Skin epidermis (tissue), 12 donors: ENCODE measurements around the gene ULK4.
A peak's percentile ranks its signal among the peaks of the same experiment; 100 is the strongest.
"Not testable (repeated sequence)": the region's sequence is repeated elsewhere in the genome, so short reads cannot be mapped to it uniquely, and the experiment has no call there.

Source experiments
- H3K27ac ChIP-seq, 21 experiments: fragments of 200-600 bp; sonication (generic) in 11 of 21; one replicate each; pipeline ENCODE4 v1.5.0; 2020; ENCODE audit warnings: mild to moderate bottlenecking in 3 of 21, inconsistent platforms in 2 of 21, moderate library complexity in 2 of 21
- H3K4me3 ChIP-seq, 7 experiments: fragments of 200-600 bp; sonication (generic) in 2 of 7; one replicate each; pipeline ENCODE4 v1.5.0; 2020; ENCODE audit warnings: inconsistent platforms in 2 of 7, mild to moderate bottlenecking in 2 of 7, moderate library complexity in 1 of 7

The ULK4 gene

DNA sequence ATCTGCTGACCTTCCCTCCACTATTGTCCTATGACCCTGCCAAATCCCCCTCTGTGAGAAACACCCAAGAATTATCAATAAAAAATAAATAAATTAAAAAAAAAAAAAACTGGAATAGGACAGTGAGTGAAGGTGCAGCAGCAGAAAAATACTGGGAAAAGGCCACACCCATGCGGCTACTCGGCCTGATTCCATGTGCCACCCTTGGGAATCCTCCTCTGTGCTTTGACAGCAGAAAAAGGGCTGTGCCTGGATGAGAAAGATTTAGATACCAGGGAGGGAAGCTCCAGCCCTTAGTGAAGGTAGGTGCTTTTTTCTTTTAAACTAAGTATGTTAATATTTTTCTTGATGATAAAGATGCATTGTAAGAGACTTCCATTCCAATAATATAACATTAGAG, 654.8 kb downstream of the ULK4 start:
- Histone ChIP-seq H3K4me3 (no peak overlapping the region), H3K27ac (no peak overlapping the region)

DNA sequence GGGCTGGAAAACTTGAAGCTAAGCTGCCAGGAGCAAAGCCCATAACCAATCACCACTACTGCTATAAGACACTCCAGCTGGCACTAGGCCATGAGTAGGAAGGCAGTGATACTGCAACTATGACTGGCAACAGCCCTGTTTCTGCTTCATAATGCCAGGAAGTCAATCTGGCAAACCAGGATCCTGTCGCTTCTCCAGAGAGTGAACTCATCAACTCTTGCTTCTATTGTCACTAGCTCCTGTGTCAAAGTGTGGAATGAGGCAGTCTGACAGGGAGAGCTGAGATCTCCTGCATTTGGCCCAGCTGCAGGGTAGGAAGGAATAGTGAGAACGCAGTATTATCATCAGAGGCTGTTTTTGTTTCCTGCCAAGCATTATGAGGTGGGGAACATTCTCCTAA, 657.3 kb downstream of the ULK4 start:
- no peak overlapping the region for H3K27ac ChIP-seq
- H3K4me3 ChIP-seq = no peak overlapping the region

DNA sequence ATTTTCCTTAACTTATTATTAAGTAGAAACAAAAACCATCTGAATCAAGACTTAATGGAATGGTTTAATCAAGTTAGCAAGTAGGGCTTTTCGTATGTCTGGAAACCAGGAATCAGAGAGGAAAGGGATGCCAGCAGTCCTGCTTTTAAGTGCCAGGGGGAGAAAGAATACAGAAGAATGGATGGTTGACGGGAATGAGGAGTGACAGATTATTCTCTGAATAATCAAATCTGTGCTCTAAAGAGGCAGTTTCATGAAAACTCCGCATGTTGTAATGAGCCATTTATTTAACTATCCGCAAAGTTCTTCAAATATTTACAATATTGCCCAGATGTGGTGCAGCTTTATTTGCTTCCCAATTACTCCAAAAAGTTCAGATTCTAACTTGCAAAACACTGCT, 659.6 kb downstream of the ULK4 start:
- no peak overlapping the region for H3K27ac ChIP-seq

DNA sequence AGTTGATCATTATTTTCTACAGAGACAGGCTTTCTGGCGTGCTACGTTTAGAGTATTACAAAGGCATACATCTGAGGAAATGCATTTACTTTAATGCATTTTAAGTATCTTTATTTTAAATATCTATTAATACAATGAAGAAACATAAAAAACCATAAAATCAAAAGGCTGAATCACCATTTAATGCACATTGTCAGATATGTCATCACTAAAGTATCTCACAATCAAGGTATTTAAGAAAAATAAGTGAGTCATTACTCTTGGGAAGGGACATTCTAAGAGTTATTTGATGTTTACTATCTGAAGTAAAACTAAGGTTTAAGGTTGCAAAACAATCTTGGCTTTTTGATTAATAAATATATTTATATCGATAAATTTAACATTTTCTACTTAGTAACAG, 660.4 kb downstream of the ULK4 start:
- Histone ChIP-seq H3K27ac (no peak overlapping the region), H3K4me3 (no peak overlapping the region)

More for the DNA sequence above, 659.6 kb downstream of the ULK4 start:
- H3K4me3 ChIP-seq = no peak overlapping the region

DNA sequence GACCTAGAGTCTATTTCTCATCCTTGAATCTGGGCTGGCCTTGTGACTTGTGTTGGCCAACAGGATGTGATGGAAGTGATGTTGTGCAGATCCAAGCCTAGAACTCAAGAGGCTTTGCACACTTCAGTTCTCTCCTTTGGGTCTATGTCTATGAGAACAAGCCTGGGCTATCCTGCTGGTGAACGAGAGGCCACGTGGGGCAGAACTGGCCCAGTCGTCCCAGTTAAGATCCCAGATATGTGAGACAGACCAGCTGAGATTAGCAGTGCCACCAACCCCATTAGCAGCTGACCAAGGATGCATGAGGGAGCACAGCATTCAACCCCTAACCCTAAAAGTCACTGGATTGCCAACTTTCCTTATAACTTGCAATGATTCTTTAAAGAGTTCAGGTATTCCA, 662.9 kb downstream of the ULK4 start:
- H3K27ac ChIP-seq = no peak overlapping the region
- no peak overlapping the region for H3K4me3 ChIP-seq

DNA sequence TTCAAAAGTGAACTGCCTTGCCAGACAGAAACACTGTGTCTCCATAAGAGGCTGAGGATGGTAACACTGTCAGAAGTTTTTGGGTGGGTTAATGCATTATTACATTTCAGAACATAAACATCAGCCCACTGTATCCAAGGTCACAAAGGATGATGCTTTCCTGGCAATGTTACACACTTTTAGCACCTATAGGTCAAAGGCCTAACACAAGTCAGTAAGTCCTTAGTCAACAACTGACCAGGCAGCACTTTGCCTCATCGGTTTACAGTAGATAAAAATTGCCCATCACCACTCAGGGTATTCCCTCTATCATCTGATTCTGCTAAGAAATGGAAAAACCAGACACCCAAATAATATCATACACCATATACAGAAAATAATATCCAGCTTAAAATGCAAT, 664.2 kb downstream of the ULK4 start:
- Histone ChIP-seq H3K4me3 (no peak overlapping the region), H3K27ac (no peak overlapping the region)

DNA sequence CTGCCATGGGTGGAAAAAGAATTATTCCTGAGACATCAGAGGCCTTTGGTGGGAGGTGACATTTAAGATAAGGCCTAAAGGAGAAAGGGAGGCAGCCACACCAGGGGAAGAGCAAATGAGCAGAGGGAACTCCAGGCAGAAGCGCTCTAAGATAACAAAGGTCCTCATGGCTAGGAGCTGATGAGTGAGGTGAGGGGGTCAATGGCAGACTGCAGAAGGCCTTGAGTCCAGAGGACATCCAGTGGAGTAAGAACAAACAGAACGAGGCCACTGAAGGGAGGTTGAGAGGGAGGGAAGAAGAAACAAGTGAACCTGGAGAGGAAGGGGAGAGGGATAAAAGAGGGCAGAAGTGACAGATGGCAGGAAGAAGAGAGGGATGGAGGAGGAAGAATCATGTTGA, 665.3 kb downstream of the ULK4 start:
- Histone ChIP-seq H3K4me3 (no peak overlapping the region), H3K27ac (no peak overlapping the region)

DNA sequence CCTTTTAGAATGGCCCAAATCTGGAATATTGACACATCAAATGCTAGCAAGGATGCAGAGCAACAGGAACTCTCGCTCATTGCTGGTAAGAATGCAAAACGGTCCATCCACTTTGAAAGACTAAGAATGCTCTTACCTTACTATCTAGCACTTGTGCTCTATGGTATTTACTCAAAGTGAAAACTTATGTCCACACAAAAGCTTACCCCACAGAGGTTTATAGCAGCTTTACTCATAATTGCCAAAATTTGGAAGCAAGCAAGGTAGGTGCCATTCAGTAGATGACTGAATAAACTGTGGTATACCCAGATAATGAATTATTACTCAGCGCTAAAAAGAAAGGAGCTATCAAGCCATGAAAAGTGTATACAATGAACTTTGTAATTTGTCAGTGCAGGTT, 666.2 kb downstream of the ULK4 start:
- no peak overlapping the region for H3K27ac ChIP-seq
- H3K4me3 ChIP-seq = no peak overlapping the region

DNA sequence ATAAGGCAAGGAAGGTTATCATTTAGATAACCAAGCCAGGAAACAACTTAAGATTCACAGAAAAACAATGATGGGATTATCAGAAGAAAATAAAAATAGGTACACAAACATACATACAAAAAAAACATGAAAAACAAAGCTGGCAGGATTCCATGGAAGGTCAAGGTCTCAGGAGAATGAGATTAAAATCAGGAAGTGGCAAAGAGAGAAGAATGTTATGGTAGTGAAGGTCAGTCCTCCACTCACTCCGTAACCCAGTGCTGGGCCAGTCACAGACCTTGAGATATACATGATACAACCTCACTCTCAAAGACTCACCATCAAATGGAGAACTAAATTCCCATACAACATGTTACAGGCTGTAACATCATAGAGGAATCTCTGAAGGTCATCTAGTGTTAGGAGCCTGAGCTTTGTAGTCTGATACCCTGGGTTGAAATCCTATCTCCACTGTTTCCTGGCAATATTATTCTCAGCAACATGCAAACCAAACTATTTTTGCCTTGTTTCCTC, 668.7 kb downstream of the ULK4 start:
- no peak overlapping the region for H3K4me3 ChIP-seq
- no peak overlapping the region for H3K27ac ChIP-seq

DNA sequence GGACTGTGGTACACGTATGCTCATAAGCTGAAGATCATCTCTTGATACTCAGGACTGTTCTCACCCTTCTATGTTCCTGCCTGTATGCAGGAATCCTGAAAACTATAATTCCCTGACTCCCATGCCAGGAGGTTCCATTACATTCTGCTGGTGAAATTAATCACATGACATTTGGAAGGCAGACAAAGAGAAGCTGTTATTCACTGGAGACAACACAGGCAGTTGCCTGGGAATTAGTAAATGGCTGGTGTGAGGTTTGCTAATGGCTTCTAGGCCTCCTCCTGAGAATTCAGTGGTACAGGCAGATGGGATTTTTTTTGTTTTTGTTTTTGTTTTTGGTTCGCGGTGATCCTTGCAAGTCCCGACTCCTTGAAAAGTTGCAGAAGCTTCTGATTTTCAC, 671.2 kb downstream of the ULK4 start:
- Histone ChIP-seq H3K27ac (no peak overlapping the region), H3K4me3 (no peak overlapping the region)

DNA sequence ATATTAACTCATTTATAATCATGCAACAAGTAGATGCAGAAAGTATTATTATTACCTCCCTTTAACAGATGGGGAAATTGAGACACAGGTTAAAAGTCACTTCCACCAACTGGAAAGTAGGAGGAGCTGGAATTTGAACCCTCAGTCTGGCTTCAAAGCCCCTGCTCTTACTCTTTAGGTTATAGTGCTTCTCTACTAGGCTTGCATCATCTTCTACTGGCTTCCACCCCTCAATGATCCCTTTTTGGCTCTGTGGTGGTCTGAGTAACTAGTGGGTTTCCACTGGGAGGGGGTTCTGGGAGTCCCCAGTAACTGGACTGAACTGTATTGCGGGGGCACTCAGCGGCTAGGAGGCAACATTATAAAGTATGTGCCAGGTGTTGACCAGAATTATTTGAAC, 671.6 kb downstream of the ULK4 start:
- H3K4me3 ChIP-seq = no peak overlapping the region
- H3K27ac ChIP-seq = no peak overlapping the region

DNA sequence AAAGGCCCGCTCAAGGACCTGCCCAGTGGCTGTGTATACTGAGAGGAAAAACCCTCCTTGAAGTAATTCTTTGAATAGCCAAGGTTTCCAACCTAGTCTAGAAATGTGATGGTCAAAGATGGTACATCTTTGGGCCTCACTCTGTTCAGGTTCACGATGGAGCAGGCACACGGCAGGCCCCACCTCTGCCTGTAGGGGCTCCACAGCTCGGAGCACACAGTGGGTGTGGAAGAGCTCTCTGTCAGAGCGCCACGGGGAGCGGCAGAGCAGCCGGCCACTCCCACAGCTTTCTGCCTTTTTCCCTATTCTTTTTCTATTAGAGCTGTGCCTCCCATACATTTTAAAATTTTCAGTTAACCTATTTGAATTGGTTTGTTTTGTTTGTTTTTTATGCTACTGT, 673.1 kb downstream of the ULK4 start:
- Histone ChIP-seq H3K4me3 (no peak overlapping the region), H3K27ac (no peak overlapping the region)

DNA sequence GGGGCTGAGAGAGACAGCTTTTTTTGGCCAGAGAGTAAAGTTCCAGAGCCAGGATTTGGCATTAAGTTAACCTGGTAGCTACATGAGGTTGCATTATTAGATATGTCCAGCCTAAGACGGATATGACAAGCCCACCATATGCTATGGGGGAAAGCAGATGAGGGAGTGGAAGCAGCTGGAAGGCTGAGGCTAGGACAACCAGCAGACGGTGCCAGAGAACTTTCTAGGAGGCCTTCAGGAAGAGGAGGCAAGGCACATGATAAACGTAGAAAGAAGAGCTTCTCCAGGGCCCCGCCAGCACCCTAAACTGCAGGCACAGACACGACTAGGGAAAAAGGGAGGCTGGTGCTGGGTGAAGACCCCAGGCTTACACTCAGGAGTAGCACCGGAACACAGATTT, 675.6 kb downstream of the ULK4 start:
- Histone ChIP-seq H3K27ac (no peak overlapping the region), H3K4me3 (no peak overlapping the region)

DNA sequence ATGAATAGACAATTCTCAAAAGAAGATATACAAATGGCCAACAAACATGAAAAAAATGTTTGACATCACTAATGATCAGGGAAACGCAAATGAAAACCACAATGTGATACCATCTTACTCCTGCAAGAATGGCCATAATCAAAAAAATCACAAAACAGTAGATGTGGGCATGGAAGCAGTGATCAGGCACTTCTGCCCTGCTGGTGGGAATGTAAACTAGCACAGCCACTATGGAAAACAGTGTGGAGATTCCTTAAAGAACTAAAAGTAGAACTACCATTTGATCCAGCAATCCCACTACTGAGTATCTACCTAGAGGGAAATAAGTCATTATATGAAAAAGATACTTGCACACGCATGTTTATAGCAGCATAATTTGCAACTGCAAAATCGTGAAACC, 677.0 kb downstream of the ULK4 start:
- H3K27ac ChIP-seq, H3K4me3 ChIP-seq: not testable (repeated sequence)

DNA sequence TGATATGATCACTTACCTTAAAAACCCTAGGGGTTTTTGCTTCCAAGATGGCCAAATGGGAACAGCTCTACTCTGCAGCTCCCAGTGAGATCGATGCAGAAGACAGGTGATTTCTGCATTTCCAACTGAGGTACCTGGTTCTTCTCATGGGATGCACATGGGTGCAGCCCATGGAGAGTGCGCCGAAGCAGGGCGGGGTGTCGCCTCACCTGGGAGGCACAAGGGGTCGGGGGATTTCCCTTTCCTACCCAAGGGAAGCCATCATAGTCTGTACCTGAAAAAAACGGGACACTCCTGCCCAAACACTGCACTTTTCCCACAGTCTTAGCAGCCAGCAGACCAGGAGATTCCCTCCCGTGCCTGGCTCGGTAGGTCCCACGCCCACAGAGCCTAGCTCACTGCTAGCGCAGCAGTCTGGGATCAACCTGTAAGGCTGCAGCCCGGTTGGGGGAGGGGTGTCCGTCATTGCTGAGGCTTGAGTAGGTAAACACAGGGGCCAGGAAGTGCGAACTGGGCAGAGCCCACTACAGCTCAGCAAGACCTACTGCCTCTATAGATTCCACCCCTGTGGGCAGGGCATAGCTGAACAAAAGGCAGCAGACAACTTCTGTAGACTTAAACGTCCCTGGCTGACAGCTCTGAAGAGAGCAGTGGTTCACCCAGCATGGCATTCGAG, 684.0 kb downstream of the ULK4 start:
- no peak overlapping the region for H3K27ac ChIP-seq
- H3K4me3 ChIP-seq = no peak overlapping the region

DNA sequence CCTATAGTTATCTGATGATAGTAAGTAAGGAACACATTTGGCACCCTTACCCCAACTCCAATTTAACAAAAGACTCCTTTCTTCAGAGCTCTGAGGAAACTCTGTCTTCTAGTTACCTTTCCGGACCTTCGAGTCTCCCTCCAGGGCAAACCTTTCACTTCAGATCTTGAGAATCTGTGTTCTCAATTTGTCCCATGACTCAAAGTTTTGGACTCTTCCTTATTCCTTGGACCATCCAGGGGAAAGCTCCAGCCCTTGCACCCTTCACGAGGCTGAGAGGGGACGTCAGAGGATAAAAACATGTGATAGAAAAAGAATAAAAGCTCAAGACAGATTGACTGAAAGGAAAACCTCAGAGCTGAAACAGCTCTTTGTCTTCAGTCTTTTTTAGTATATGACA, 685.7 kb downstream of the ULK4 start:
- no peak overlapping the region for H3K4me3 ChIP-seq
- no peak overlapping the region for H3K27ac ChIP-seq

DNA sequence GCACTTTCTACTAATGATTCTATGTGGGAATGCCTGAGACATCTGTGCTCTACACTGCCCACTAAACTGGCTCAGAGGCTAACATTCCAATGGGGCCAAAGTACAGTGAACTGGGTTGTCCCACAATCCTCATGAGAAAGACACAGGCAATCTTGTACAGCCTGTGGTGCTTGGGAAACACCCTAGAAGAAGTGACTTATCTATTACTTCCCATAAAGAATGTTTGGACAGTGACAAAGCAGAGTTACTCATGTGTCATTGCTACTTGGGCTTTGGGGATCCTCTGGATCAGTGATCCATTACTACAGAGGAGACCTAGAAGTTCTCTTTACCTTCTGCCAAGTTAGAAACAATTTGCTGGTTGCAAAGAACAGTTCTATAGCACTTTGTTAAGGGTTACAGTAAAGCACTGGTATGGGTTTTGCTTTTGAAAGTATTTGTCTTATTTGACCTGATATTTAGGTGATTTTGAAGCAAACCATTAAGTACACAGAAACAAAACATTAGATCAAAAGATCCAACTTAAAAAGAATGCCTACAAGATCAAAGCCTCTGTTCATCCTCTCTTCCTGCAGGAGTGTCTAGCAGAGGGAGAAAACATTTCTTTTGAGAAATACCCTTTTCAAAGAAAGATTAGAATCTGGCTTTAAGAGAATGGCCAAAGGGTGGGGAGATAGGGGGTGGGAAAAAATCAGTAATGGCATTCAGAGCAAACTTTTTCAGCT, 686.8 kb downstream of the ULK4 start:
- no peak overlapping the region for H3K27ac ChIP-seq
- no peak overlapping the region for H3K4me3 ChIP-seq

DNA sequence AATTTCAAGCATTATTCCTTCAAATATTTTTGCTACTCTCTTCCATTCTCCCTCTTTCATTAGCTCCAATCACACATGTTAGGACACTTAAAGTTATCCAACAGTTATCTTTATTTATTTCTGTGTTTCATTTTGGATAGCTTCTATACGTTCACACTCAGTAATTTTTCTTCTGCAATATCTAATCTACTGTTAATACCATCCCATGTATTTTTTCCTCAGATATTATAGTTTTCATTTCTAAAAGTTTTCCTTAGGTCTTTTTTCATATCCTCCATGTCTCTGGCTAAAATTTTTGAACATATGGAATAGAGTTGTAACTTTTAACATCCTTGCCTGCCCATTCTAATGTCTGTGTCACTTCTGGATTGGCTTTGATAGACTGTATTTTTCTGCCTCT, 689.2 kb downstream of the ULK4 start:
- Histone ChIP-seq H3K27ac (no peak overlapping the region), H3K4me3 (no peak overlapping the region)

DNA sequence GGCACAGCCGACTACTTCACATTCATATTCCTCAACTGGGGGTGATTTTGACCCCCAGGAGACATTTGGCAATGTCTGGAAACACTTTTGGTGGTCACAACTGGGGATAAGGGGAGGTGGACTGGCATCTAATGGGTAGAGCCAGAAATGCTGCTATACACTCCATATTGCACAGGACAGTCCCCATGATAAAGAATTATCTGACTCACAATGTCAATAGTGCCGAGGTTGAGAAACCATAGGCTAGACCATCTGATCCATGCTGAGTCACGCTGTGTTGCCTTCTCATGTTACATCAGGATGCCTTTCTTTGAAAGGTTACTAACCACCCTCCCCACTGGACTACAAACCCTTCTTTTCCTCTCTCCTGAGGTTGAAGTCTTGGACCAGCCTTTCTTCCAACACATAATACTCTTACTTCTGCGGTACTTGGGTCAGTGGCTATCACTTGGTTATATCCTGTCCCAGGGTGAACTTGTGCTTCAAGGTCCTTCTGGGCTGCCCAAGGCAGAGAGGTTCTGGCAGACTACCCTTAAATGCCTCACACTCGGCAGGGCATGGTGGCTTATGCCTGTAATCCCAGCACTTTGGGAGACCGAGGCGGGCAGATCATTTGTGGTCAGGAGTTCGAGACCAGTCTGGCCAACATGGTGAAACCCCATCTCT, 693.8 kb downstream of the ULK4 start:
- H3K27ac ChIP-seq = peak overlapping the region in 1 of 21 experiments; percentile 14
- no peak overlapping the region for H3K4me3 ChIP-seq

DNA sequence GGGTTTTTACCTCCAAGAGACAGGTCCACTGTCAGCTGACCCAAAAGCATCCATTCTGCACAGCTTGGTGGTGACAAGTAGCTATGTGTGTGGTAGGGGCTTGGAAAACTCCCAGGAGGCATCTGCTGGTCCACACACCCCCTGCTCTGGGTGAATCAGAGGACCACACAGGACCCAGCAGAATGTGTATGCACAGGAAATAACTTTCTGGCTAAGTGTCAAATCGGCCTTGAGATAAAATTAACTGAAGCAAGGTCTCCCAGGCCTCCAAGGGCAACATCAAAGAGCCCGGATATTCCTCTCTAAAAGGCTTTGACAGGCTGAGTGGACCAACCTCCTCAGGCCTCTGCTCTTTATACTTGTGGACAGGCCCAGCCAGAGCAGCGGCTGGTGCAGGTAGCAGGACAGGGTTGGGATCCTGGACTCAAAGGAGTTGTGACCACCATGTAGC, 696.1 kb downstream of the ULK4 start:
- no peak overlapping the region for H3K27ac ChIP-seq
- H3K4me3 ChIP-seq = no peak overlapping the region

DNA sequence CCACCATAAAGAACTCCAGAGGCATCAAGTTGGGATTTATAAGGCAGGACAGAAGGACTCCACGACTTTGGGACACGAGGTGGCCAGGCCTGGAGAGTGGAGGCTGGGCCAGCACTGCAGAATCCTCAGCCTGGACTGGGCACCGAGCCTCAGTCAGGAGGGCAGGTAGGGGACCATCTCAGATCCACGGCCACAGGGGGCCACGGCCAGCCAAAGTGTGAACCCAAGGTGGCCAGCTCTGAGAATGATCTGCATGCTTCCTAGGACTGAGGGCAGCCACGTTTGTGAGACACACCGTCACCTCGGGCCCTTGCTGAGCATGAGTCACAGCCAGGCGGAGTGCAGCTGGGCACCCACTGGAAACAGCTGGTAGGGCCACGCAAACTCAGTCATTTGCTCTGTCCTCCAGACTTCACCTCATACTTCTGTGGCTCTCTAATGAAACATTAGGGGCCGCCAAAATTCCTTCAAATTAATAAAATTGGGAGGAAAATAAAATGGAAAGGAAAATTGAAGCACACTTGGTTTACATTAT, 696.8 kb downstream of the ULK4 start:
- H3K27ac ChIP-seq = no peak overlapping the region

More for the DNA sequence above, 696.8 kb downstream of the ULK4 start:
- no peak overlapping the region for H3K4me3 ChIP-seq
